Stimulated activated CD4-positive, alpha-beta T cell treated with anti-CD3 and anti-CD28 coated beads, Interleukin-4, amount 100 ng/mL, for 48 hours (primary cell): ENCODE data around the gene EGR1.
"Not testable (repeated sequence)": the region's sequence is repeated elsewhere in the genome, so short reads cannot be mapped to it uniquely, and the experiment has no call there.

Experiments used
- DNase-seq, 2 donors: peaks; one replicate each; pipeline ENCODE4 v3.0.0-alpha.2; 2020; ENCODE audit warnings: low read depth in 2 of 2

EGR1 gene

DNA sequence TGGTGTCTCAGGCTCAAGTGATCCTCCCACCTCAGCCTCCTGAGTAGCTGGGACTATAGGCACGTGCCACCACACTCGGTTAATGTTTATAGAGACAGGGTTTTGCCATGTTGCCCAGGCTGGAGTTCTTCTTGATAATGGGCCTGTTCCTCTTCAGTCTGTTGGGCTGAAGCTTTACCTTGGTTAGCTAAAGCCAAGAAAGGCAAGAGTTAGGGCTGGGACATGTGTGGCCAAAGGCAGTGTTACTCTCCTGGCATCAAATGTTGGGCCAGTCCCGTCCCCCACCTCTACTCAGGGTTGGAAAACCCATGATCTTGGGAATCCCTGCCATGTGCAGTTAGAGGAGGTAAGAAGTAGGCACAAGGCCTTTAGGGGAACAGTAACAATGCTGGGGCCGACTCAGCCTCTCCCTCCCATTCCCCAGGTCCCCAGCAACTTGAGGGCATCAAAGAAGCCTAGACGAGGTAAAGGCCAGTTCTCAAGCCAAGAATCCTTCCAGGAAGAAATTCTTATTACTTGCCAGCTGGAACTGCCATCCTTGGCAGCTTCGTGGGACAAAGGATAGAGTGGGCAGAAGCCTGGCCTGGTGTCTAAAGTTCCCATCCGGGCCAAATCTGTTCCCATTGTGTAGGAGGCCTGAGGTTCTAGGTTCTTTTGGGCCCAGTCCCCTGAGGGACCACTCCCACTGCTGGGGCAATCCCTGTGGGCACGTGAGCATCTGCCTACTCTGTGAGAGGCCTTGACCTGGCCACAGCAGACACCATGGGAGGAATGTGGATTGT lies 4.5 kb downstream of the EGR1 start:
- no peak for DNase-seq

GRCh38 chr5:138470322-138471051 lies 5.2 kb downstream of the EGR1 start:
- no peak for DNase-seq

- no peak for DNase-seq
Observed at GRCh38 chr5:138471052-138471361, 5.7 kb downstream of the EGR1 start.

- no peak for DNase-seq
Observed at GRCh38 chr5:138472353-138472752, 7.1 kb downstream of the EGR1 start.

GRCh38 chr5:138473151-138473550 lies 7.9 kb downstream of the EGR1 start:
- DNase-seq: not testable (repeated sequence)

DNA sequence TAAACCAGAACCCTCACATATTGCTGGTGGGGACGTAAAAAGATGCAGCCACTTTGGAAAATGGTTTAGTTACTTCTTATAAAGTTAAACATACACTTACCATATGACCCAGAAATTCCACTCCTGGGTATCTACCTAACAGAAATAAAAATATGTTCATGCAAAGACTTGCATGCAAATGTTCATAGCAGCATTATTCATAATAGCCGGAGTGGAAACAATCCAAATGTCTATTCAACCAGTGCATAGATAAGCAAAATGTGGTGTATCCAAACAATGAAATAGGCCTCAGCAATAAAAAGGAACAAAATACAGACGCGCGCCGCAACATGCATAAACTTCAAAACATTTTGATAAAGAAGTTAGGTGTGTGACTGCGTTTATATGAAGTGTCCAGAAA lies 11.6 kb downstream of the EGR1 start:
- DNase-seq: no peak

DNA sequence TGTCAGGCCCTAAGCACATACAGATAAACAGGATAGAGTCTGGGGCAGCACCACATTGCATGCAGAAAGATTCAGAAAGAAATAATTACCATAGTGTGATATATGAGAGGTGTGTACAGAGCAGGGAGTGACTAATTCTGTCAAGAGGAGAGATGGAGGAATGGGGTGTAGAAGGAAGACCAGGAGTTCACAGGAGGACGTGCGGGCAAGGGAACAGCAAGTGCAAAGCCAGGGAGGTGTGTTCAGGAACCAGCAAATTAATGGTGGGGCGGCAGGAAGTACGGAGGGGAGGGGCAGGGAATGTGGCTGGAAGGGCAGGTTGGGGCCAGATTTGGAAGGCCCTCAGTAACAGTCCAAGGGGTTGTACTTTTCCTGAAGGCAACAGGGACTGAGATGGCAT lies 17.4 kb downstream of the EGR1 start:
- no peak for DNase-seq

DNA sequence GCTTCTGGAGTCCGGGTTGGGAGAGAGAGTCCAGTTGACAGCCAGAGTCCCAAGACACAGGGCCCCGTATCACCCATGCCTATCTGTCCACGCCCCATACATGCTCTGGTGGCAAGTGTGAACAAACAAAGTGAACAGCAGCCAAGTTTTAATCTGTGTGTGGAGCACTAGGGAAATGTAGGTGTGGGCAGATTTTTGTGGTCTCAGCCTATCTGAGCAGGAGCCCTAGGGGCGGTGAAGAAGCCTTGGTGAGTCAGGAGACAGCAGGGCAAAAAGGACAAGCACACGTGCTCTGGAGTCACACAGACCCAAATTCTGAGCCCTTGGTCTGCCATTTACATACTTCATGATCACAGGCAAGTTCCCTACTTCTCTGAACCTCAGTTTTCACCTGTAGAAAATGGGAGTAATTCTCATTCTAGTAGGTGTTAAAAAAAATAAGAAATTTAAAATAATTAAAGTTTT lies 23.2 kb downstream of the EGR1 start:
- DNase-seq: no peak

GRCh38 chr5:138489683-138490061 lies 24.4 kb downstream of the EGR1 start:
- DNase-seq: no peak

- no peak for DNase-seq
Observed at GRCh38 chr5:138490648-138491283, 25.5 kb downstream of the EGR1 start.

DNA sequence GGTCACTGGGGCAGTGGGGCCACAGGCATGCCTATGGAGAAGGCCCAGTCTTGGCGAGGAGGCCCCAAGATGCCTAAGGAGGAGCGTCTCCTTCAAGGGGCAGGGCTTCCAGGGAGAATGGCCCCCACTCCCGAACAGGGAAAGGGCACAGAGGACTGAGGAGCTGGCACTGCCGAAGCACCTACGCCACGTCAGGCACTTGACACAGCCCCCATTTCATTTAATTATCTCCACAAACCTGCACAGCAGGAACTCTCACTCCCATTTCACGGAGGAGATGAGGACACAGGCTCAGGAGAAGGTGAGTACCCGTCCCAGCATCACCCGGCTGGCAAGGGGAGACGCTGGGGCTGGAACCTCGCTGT lies 26.0 kb downstream of the EGR1 start:
- DNase-seq: no peak

- peak; percentile 74 to 81 for DNase-seq
Observed at GRCh38 chr5:138491669-138492559, 26.6 kb downstream of the EGR1 start.

- DNase-seq: no peak
Observed at GRCh38 chr5:138492560-138493045, 27.3 kb downstream of the EGR1 start.

DNA sequence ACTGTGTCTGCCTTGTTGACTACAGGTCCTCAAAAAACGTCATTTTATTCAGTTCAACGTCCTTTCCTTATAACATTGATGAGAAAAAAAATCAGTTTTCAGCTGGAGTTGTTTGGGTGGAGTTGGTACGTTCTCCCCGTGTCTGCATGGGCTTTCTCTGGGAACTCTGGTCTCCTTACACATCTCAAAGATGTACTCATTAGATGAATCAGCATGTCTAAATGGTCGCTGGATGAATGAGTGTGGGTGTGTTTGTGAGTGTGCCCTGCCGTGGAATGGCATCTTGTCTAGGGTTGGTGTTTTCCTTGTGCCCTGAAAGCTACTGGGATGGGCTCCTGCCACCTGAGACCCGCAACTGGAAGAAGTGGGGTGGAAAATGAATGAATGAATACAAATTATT lies 30.1 kb downstream of the EGR1 start:
- no peak for DNase-seq

DNA sequence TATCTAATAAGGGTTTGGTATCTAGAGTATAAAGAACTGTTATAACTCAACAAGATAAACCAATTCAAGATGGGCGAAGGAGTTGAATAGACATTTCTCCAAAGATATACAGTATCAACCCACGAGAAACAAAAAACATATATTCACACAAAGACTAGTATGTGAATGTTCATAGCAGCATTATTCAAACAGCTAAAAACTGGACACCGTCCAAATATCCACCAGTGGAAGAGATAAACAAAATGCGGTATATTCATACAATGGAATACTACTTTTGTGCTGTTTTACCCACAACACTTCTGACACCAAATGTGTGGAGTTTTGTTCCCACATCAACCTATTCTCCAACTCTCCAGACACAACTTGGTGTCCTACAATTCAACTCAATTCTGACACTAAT lies 33.1 kb downstream of the EGR1 start:
- no peak for DNase-seq

DNA sequence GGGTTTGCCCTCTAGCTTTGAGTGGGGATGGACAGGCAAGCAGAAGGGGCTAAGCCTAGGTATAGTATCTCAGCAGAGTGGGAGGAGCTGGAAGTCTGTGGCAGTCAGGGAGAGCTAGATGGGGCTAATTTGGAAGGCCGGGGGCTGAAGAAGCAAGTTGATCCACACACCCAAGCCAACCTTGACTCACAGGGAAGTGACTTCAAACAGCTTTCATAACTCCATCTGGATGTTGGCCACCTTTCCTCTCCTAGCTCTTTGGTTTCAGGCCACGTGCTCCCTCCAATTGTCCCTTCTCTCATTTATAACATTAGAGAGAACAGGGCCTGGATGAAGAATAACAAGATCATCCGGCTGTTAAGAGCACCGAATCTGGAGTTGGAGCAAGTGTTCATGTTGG lies 36.8 kb downstream of the EGR1 start:
- DNase-seq: no peak

GRCh38 chr5:138502521-138502920 lies 37.2 kb downstream of the EGR1 start:
- DNase-seq: no peak

DNA sequence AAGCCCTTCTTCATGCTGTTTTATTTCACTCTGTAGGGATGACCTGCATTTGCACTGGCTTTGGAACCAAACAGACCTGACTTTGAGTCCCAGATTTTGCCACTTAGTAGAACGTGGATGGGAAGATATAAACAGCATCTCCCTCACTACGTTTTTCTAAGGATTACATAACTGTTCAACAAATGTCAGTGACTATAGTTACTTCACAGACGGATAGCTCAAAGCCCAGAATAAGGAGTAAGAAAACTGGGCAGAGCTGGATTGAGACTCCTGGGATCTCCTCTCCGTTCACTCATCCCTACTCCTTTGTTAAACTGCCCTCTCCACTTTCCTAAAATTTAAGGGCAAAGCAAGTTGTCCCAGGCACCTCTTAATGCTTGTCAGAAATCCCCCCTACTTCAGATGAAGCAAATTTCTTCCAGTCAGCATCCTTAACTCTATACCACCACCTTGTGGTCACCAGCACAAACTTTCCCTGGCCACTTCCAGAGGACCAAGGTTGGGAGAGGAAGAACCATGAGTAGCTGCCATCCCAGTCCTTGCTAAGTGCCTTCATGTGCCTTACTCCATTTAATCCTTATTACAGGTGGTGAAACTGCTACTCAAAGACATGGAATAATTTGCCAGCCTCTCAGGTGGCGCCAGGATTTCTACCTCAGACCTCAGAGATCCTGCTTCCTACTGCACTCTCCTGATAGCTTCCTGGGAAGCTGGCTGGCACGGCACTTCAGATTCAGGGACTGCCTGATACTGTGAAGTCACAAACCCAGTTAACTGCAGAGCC lies 38.4 kb downstream of the EGR1 start:
- DNase-seq: no peak

DNA sequence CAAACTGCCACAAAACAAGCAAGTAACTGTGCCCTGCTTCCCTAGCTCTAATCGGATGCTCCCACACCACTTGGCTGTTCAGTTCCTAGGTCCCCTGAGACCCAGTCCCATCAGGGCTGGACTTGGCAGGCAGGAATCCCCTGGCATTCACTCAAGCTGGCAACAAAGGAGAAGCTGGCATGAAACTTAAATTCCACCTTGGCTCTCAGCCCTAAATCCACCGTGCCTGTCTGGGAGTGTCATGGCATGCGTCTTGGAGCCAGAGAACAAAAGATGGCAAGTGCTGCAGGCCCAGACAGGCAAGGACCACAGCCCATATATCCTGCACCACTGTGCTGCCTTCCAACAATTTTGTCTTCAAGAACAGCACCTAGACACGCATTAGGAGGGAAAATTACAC lies 39.5 kb downstream of the EGR1 start:
- no peak for DNase-seq

GRCh38 chr5:138506370-138507306 lies 41.4 kb downstream of the EGR1 start:
- DNase-seq: no peak
